HG02623 (cell line): Measurements from ENCODE around the gene NOVA1.
"Not testable (repeated sequence)": the region's sequence is repeated elsewhere in the genome, so short reads cannot be mapped to it uniquely, and the experiment has no call there.

Experiments used
- ATAC-seq: cut with Tn5 transposase; IDR thresholded peaks from one replicate; pipeline ENCODE4 v1.9.1; 2021; ENCODE audit warnings: moderate library complexity; ENCODE audit not compliant: unreplicated experiment

Gene NOVA1, protein sequence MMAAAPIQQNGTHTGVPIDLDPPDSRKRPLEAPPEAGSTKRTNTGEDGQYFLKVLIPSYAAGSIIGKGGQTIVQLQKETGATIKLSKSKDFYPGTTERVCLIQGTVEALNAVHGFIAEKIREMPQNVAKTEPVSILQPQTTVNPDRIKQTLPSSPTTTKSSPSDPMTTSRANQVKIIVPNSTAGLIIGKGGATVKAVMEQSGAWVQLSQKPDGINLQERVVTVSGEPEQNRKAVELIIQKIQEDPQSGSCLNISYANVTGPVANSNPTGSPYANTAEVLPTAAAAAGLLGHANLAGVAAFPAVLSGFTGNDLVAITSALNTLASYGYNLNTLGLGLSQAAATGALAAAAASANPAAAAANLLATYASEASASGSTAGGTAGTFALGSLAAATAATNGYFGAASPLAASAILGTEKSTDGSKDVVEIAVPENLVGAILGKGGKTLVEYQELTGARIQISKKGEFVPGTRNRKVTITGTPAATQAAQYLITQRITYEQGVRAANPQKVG

DNA sequence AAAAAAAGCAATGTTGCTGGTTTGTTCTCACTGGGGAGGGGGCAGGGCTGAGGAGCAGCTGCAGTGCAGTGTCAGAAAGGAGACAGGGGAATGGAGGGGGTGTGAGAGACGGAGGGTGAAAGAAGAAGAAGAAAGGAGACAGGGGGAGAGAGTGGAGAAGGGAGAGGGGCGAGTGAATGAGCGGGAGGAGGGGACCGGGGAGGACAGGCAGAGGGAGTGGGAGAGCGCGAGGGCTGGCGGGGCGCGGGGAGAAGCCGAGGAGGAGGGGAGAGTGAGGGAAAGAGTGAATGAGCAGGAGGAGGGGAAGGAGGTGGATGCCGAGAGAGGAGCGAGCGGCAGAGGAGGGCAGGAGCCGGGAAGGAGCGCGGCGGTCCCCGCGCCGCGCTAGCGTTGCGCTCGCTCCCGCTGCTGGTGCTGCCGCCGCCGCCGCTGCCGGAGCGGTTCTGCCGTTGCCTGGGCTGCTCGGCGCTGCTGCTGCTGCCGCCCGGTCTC, at the start of gene NOVA1:
Gene NOVA1, minus strand, starts transcription at position 445 of the 492 bp plus-strand sequence. CDS start 597 bp downstream, outside the sequence.
- ATAC-seq: peak; percentile 15

DNA sequence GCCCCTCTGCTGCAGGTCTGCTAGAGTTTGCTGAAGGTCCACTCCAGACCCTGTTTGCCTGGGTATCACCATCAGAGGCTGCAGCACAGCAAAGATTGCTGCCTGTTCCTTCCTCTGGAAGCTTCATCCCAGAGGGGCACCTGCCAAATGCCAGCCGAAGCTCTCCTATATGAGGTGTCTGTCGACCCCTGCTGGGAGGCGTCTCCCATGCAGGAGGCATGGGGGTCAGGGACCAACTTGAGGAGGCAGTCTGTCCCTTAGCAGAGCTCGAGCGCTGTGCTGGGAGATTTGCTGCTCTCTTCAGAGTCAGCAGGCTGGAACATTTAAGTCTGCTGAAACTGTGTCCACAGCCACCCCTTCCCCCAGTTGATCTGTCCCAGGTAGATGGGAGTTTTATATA, 47.2 kb upstream of the NOVA1 start:
- ATAC-seq: not testable (repeated sequence)

DNA sequence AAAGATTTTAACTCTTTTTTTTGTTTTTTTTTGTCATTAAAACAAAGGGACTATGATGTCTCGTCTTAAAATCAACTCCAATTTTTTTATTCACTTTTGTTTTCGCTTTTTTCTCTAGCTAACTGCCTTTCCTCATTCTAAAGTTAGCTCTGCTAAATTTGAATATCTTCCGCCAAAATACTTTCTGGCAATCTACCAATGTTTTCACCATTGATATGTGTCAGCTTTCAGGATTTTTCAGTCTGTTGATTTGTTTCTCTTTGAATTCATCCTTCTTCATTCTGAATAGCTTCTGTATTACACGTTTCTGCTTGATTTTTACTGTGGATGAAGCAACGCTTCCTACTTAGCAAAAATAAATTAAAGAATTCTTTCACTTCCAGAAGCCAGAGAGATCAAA, 38.7 kb upstream of the NOVA1 start:
- ATAC-seq: no peak

DNA sequence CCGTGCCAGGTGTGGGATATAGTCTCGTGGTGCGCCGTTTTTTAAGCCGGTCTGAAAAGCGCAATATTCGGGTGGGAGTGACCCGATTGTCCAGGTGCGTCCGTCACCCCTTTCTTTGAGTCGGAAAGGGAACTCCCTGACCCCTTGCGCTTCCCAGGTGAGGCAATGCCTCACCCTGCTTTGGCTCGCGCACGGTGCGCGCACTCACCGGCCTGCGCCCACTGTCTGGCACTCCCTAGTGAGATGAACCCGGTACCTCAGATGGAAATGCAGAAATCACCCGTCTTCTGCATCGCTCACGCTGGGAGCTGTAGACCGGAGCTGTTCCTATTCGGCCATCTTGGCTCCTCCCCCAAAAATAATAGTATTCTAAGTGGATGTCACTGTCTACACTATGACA, 37.1 kb upstream of the NOVA1 start:
- ATAC-seq: not testable (repeated sequence)

DNA sequence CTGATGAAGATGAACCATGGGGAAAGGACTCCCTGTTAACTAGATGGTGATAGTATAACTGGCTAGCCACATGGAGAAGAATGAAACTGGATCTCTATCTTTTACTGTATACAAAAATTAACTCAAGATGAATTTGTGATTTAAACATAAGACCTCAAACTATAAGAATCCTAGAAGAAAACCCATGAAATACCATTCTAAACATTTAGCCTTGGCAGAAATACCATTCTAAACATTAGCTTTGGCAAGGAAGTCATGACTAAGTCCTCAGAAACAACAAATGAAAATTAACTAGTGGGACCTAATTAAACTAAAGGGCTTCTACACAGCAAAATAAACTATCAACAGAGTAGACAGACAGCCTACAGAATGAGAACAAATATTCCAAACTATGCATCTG, 28.4 kb upstream of the NOVA1 start:
- no peak for ATAC-seq

DNA sequence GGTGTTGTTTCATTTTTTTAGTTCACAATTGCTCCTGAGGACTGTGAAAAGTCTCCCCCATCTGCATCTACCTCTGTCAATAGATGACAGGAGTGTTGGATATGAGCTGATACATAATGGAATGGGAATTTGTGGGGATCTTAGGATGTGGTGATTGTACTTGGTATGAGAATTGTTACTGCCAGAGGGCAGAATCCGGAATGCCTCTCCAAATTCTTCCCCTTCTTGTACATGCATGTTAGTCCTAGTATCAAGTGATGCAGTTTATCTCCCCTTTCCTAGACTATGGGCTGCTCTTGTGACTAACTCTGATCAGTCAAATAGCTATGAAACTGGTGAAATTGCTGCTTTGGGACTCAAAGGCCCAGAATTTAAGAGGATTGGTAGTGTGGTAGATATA, 24.8 kb upstream of the NOVA1 start:
- ATAC-seq: no peak

DNA sequence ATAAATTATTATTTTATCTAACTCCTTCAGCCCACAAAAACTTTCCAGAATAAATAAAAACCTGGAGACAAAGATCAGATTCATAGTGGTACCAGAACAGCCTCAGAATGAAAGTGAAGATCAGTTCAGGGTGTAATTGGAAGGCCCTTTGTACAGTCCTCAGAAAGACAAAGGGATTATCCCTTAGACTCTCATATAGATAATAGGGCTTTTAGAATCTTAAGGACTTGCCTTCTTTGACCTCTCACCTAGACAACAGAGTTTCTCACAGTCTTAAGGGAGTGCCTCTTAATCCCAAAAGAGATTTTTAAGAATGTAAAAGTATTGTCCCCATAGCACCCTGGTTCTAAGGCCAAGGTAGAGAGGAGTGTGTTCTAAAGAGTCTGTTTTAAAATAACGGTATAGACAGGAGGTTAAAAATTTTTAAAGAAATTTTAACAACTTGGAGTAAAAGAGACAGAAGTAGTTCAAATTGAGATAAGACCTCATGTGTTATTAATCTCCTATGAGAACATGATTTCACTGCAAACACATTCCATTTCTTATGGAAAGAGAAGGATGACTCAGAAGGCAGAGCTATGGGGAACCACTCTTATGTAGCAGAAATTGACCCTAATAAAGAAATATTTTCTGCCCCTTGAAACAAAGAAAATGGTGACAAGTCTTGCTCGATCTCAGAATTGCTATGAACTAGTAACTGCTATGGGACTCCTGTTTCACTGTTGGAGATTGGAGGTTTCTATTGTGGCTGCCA, 24.2 kb upstream of the NOVA1 start:
- no peak for ATAC-seq

DNA sequence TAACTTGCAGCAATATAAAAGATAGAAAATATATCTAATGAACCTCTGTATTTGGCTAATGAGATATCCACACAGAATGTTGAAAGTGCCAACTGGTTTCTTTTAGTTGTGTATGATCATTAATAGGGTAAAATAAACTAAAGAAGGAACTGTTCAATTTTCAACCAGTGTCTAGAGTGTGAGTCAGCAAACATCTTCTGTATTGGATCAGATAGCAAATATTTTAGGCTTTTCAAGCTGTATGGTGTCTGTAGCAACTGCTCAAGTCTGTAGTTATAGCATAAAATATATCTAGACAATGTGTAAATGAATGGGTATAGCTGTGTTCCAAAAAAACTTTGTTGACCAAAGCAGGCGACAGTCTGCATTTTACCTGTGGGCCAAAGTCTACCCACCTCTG, 23.5 kb upstream of the NOVA1 start:
- no peak for ATAC-seq

DNA sequence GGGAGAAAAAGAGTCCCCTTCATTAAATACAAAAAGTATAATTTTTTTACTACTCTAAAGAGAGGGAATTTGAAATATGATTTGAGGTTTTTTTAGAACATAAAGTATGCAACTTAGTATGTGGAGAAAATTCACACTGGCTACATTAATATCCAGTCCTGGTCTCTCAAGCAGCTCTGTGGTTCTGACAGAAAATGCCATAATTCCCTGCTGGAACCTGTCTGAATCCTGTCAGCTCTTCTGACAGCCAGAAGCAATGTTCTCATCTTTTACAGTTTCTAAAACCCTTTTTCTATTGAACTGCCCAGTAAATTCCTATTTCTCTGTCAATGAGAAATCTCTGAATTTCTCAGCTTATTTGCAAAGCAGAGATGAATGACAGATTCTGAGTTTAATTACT, 13.4 kb upstream of the NOVA1 start:
- no peak for ATAC-seq

DNA sequence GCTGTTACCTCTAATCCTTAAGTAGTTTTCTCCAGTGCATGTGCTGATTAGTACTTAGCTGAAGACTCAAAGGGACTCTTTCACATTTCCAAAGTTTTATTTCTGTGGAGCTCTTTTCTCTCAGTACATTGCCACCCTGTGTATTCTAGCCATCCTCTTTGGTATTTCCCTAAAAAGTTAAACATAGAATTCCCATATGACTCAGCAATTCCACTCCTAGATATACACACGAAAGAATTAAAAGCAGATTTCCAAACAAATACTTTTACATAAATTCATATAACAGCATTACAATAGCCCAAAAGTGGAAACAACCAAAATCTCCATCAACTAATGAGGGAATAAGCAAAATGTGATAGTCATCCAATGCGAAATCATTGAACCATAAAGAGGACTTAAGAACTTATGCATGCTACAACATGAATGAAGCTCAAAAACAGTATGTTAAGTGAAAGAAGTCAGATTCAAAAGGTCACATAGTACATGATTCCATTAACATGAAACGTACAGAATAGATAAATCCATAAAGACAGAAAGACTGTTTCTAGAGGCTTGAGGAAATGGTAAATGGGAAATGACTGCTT, 9.0 kb upstream of the NOVA1 start:
- no peak for ATAC-seq

DNA sequence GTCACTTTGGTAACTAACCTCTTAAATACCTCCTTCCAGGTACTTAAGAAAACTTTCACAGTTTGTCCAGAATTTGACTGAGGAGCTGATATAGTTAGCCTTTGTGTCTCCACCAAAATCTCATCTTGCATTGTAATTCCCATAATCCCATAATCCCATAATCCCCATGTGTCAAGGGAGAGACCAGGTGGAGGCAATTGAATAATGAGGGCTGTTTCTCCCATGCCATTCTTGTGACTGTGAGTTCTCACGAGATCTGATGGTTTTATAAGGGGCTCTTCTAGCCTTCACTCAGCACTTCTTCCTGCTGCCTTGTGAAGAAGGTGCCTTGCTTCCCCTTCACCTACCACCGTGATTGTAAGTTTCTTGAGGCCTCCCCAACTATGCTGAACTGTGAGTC, 7.8 kb upstream of the NOVA1 start:
- no peak for ATAC-seq

DNA sequence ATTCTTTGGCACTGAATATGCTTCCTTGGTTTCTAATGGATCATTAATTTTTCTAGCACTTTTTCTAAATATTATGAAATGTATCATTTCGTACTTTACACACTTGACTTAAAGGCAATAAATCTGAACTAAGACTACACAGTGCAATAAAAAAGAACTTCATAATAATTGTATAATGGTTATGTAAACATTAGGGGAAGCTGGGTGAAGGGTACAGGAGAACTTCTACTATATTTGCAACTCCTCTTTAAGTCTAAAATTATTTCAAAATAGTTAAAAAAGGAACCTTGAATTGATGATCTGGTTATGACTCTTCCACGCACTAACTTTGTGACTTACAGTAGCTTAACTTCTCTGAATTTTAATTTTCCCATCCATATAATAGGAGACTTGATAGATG, 5.1 kb upstream of the NOVA1 start:
- no peak for ATAC-seq

DNA sequence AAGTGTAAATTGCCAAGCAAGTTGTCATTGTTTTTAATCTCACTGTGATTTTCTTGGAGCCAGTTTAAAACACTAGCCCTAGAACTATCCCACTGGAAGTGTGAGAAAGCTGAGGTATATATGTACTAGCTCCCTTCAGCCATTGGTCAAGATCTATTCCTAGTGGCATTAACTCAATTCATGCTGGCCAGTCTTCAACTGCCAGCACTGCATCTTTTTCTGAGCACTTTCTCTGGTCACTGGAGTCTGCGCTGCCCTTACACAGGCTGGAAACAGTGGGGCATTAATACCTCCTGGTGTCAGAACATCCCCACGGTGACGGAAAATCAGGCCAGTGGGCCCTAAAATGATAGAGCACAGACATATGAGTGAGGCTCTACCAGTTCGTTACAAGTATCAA, 4.0 kb upstream of the NOVA1 start:
- no peak for ATAC-seq

DNA sequence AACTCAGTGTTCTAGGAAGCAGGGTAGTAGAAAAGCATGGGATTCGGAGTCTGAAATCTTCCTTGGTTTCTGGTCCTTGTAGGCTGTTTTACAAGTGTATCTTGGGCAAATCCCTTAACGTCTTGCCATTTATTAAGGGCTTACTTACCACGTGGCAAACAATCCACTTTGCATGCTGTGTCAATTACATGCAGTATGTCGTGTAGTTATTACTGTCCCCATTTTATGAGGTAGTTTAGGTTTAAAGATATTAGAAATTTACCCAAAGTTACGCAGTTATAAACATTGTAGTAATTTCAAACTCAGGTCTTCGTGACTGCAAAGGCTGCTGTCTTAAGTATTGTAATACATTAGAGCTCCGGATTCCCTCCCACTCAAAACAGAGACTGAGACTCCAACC, 1.5 kb upstream of the NOVA1 start:
- no peak for ATAC-seq

DNA sequence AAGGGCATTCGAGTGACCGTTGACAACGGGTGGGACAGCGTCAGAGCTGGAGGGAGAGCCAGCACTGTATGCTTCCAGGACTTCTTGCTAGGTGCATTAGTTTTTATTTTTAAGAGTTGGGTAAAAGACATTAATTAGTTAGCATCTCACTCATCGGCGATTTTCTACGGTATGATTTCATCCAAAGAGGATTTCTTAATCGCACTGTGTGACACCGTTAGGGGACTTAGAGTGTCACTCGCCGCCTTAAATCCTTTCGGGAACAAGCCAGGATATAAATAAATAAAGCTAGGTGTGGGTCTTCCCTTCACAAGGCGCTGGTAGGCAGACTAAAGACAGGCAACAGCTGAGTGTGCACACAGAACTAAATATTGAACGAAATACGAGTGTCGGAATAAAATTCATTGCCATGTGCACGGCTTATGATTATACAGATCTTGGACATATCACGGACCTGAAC, 869 bp upstream of the NOVA1 start:
- no peak for ATAC-seq

DNA sequence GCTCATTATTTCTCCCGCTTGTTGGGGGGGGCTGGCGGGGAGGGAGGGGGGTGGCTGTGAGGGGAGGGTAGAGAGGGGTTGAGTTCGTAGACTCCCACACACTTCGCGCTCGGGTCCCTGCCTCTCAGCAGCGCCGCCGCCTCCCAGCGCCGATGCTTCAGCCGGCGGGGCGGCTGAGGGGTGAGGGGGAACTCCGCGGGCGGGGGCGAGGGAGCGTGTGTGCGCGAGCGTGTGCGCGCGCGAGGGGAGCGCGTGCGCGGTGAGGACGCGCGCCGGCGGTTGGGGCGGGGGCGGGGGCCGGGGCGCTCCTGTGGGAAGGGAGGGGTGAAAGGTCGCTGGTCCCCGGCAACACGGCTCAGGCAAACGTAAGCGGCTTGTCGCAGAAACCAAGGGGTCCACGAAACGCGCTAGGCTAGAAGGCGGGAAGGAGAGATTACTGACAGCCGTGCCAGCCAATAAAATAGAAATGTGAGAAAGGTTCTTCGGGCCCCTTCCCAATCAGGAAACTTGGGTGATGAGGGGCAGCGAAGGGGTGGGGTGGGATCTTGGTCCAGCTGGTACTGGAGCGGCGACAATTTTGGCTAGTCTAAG, 343 bp upstream of the NOVA1 start:
- peak; percentile 42 for ATAC-seq

DNA sequence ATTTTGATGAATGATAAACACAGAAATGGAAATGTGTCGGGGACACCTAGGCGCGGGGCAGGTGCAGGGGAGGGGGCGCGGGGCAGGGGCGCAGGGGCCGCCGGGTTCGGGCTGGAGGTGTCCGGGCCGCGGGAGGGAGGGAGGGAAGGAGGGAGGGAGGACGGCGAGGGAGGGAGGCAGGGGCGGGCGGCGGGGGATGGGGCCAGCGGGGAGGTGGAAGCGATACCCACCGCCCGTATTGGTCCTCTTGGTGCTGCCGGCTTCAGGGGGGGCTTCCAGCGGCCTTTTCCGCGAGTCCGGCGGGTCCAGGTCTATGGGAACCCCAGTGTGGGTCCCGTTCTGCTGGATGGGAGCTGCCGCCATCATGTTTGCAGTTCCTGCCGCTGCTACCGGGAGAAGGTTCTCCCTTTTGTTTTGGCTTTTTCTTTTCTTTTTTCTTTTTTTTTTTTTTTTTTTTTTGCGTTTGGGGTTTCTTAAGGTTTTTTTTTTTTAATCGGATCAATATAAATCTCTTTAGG, 703 bp downstream of the NOVA1 start:
- no peak for ATAC-seq

DNA sequence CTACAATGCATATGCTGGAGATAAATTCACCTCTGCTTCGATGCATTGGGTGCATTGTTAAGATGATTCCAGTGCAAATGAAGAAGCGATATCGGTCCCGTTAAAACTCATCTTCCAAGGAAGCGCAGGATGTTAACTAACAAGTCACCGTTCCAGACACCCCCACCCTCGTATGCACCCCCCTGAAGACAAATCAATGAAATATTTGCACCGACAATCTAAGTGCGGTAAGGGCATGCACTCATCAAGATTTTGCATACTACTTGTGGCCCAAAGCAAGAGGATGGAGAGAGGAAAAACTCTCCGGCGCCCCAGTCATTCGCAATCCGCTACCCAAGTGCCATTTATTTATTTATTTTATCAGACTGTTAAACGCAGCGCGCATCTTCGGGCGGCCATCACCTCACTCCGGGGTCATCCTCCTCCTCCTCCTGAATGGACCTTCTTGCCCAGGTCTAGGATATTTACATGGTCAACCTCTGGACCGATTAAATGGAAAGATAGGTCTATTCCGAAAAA, 1.2 kb downstream of the NOVA1 start:
- ATAC-seq: no peak

DNA sequence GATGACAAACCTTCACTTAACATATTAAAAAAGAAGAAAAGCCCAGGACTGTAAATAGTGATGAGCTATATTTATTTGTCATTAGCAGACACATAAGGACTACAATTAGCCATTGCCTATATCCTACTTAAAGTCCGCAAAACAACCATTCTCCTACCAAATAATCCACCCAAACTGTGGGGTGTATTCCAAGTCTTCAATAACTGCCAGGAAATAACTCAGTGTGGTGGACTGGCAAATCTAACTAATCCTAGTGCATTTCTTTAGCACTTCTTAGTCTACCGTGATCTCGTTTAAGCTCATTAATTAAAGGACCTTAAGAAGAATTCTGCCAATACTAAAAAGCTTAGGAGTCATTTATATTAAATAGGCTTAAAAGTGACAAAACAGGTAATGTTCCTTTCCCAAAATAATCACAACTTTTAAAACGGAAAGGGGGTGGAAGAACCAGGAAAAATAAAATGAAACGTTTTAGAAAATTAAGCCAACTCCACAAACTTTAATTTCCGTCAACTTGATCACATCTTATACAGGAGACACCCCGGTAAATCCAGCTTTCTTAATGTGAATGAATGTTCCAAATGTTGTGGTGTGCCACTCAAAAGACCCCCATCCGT, 1.8 kb downstream of the NOVA1 start:
- ATAC-seq: no peak
